Neutrophil (primary cell): ENCODE results near the gene CACNA2D3.

ENCODE experiments used
- H3K27ac ChIP-seq: fragments of 200-600 bp; sonication (generic); 2 replicates; pipeline ENCODE4 v1.5.1; 2016; ENCODE audit warnings: mild to moderate bottlenecking, moderate library complexity
- H3K27me3 ChIP-seq: fragments of 200-600 bp; sonication (generic); 2 replicates; pipeline ENCODE4 v1.6.0; 2016; ENCODE audit warnings: mild to moderate bottlenecking
- H3K36me3 ChIP-seq: fragments of 200-600 bp; sonication (generic); 2 replicates; pipeline ENCODE4 v1.5.1; 2017
- H3K4me1 ChIP-seq, 2 experiments: fragments of 200-600 bp in 1 of 2; sonication (generic) in 1 of 2; 1 replicate in 1 of 2; 2 replicates in 1 of 2; pipeline versions ENCODE4 v1.5.1 to v1.6.1; 2013 to 2016; ENCODE audit warnings: low read depth in 1 of 2, low read length in 1 of 2, mild to moderate bottlenecking in 1 of 2, moderate library complexity in 1 of 2; ENCODE audit not compliant: control insufficient read depth in 1 of 2, insufficient read depth in 1 of 2
- H3K4me3 ChIP-seq, 2 experiments: fragments of 200-600 bp in 1 of 2; sonication (generic) in 1 of 2; 1 replicate in 1 of 2; 2 replicates in 1 of 2; pipeline ENCODE4 v1.5.1; 2013 to 2016; ENCODE audit warnings: low read depth in 1 of 2, low read length in 1 of 2, mild to moderate bottlenecking in 1 of 2, moderate library complexity in 1 of 2
- H3K9me3 ChIP-seq: fragments of 200-600 bp; sonication (generic); 2 replicates; pipeline ENCODE4 v1.5.1; 2016
- CTCF ChIP-seq: fragments of 200-600 bp; sonication (generic); IDR thresholded peaks from 2 replicates; pipeline ENCODE4 v1.5.1; 2016; ENCODE audit warnings: antibody characterized with exemption

Gene CACNA2D3

GRCh38 chr3:54745843-54746242 lies 623.5 kb downstream of the CACNA2D3 start:
- H3K4me3 ChIP-seq: no peak overlapping the region
- no peaks in the 10 kb centered on the region for H3K4me1 ChIP-seq
- no peak overlapping the region for H3K27ac ChIP-seq
- no peak for TF ChIP-seq CTCF
- no peaks in the 10 kb centered on the region for H3K9me3 ChIP-seq
- no peaks in the 10 kb centered on the region for H3K36me3 ChIP-seq
- H3K27me3 ChIP-seq: no peaks in the 10 kb centered on the region

- TF ChIP-seq CTCF: no peak
- Histone ChIP-seq H3K4me1 (no peaks in the 10 kb centered on the region), H3K9me3 (no peaks in the 10 kb centered on the region), H3K27me3 (no peaks in the 10 kb centered on the region), H3K36me3 (no peaks in the 10 kb centered on the region), H3K4me3 (no peak overlapping the region), H3K27ac (no peak overlapping the region)
These were observed 624.4 kb downstream of the CACNA2D3 start for GRCh38 chr3:54746722-54747121.

GRCh38 chr3:54755756-54756155 lies 633.4 kb downstream of the CACNA2D3 start:
- Histone ChIP-seq H3K27ac (no peak overlapping the region), H3K27me3 (no peaks in the 10 kb centered on the region), H3K4me1 (no peaks in the 10 kb centered on the region), H3K9me3 (no peaks in the 10 kb centered on the region), H3K36me3 (no peaks in the 10 kb centered on the region), H3K4me3 (no peak overlapping the region)
- no peak for TF ChIP-seq CTCF

GRCh38 chr3:54756330-54756731 lies 634.0 kb downstream of the CACNA2D3 start:
- Histone ChIP-seq H3K27me3 (no peaks in the 10 kb centered on the region), H3K4me1 (no peaks in the 10 kb centered on the region), H3K4me3 (no peak overlapping the region), H3K36me3 (no peaks in the 10 kb centered on the region), H3K9me3 (no peaks in the 10 kb centered on the region), H3K27ac (no peak overlapping the region)
- no peak for TF ChIP-seq CTCF

- no peaks in the 10 kb centered on the region for H3K27me3 ChIP-seq
- no peaks in the 10 kb centered on the region for H3K9me3 ChIP-seq
- no peaks in the 10 kb centered on the region for H3K36me3 ChIP-seq
- no peak overlapping the region for H3K4me3 ChIP-seq
- no peaks in the 10 kb centered on the region for H3K4me1 ChIP-seq
- no peak for TF ChIP-seq CTCF
- no peak overlapping the region for H3K27ac ChIP-seq
These were observed 636.1 kb downstream of the CACNA2D3 start for GRCh38 chr3:54758461-54758860.

- TF ChIP-seq CTCF: no peak
These were observed 636.8 kb downstream of the CACNA2D3 start for GRCh38 chr3:54759166-54759565.

More at GRCh38 chr3:54759166-54759565, 636.8 kb downstream of the CACNA2D3 start:
- Histone ChIP-seq H3K9me3 (no peaks in the 10 kb centered on the region), H3K27me3 (no peaks in the 10 kb centered on the region), H3K4me1 (no peaks in the 10 kb centered on the region), H3K4me3 (no peak overlapping the region), H3K36me3 (no peaks in the 10 kb centered on the region), H3K27ac (no peak overlapping the region)
